ENCODE results near the gene CCDC39.

Gene CCDC39
- long read RNA-seq, donor 1, partial matches to known transcripts: 341 of 347 reads
- long read RNA-seq, donor 1, other reads (novel, unspliced or antisense): 6 of 347 reads
- long read RNA-seq, donor 2: 0 reads
- long read RNA-seq, donor 3: 0 reads
- long read RNA-seq, donor 4: 0 reads
- long read RNA-seq, donor 5, partial matches to known transcripts: 23 of 23 reads
- long read RNA-seq, donor 5, other reads (novel, unspliced or antisense): 0 of 23 reads
- long read RNA-seq, donor 6: 0 reads
- long read RNA-seq, donor 7, partial matches to known transcripts: 9 of 9 reads
- long read RNA-seq, donor 7, other reads (novel, unspliced or antisense): 0 of 9 reads
- long read RNA-seq, donor 8, partial matches to known transcripts: 123 of 139 reads
- long read RNA-seq, donor 8, other reads (novel, unspliced or antisense): 16 of 139 reads

- DNase-seq: peak; percentile 85
Observed at GRCh38 chr3:180679178-180680096, at the start of gene CCDC39. CCDC39 (minus strand) TSS chr3:180679489; CDS start chr3:180679380, 109 bp downstream.

DNA sequence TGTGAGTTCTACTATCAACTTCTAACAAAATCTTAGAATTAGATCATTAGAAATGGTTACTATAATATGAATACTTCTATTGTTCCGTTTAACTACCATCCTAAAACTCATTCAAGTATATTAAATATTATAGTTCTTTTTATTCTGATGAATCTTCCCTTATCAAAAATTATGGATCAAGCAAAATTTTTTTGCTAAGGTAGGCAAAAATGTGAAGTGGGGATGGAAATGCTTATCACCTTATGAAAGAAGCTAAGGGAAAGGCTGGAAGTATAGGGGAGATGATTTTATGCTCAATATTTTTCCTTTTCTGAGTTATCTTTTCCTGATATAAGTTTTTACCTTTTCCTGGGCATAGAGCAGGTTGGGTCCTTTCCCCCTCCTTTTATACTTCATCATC lies 40.7 kb upstream of the CCDC39 start:
- no peak for DNase-seq

- no peak for DNase-seq
Observed at GRCh38 chr3:180707896-180708295, 28.6 kb upstream of the CCDC39 start.

GRCh38 chr3:180705619-180706018 lies 26.3 kb upstream of the CCDC39 start:
- DNase-seq: no peak

- DNase-seq: no peak
Observed at GRCh38 chr3:180704532-180704931, 25.2 kb upstream of the CCDC39 start.

- no peak for DNase-seq
Observed at GRCh38 chr3:180700941-180701340, 21.7 kb upstream of the CCDC39 start.

- DNase-seq: no peak
Observed at GRCh38 chr3:180698760-180699270, 19.5 kb upstream of the CCDC39 start.

DNA sequence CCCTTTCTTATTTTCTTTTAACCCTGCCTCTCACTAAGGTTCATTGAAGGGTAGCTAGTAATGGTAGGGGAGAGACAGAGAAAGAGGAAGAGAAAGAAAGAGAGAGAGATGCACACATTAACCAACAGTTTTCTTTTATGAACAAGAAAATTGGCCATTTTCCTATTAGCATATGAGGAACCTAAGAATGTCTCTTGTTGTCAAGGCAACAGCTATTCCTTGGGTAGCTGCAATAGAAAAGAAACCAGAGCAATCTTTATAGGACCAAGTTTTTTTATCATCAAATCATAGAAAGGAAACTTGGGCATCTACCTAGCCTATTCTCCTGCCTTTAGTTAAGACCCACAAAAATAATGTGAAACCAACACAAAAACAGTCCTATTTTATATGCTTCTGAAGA lies 15.0 kb upstream of the CCDC39 start:
- no peak for DNase-seq

GRCh38 chr3:180693656-180694055 lies 14.4 kb upstream of the CCDC39 start:
- no peak for DNase-seq

GRCh38 chr3:180690061-180690460 lies 10.8 kb upstream of the CCDC39 start:
- DNase-seq: no peak

DNA sequence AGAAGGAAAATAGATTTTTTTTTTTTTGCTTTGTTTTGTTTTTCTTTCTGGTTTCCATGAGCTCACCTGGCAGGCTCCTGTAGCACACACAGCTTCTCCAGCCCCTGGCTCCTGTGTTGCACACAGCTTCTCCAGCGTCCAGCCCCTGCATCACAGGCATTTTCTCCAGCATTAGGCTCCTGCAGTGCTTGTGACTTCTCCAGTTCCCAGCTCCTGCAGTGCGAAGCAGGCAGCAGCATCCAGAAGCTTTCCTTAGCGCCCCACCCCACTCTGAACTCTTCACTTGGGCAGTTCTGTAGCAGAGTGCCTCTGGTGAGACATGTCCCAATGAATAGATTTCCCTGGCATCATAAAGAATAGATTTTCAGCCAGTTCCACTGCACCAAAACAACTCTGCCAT lies 5.5 kb upstream of the CCDC39 start:
- no peak for DNase-seq

- no peak for DNase-seq
Observed at GRCh38 chr3:180683816-180684215, 4.5 kb upstream of the CCDC39 start.

- DNase-seq: no peak
Observed at GRCh38 chr3:180680097-180680430, 775 bp upstream of the CCDC39 start.

GRCh38 chr3:180678231-180678630 lies 1.1 kb downstream of the CCDC39 start:
- peak; percentile 14 for DNase-seq

- no peak for DNase-seq
Observed at GRCh38 chr3:180661444-180661843, 17.8 kb downstream of the CCDC39 start.

- no peak for DNase-seq
Observed at GRCh38 chr3:180657094-180657493, 22.2 kb downstream of the CCDC39 start.

DNA sequence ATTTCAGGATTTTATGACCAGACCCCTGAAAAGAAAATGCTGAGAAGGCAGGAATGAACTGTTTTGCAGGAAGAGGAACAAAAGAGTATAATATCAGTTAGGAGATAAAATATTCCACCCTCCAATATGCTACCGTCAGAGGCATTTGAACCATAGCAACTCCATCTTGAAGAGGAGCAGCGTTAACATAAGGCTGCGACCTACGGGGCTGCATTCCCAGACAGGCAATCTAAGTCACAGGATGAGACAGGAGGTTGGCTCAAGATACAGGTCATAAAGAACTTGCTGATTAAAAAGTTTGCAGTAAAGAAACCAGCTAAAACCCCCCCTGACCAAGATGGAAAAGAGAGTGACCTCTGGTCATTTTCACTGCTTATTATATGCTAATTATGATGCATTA lies 22.9 kb downstream of the CCDC39 start:
- DNase-seq: no peak

- DNase-seq: no peak
Observed at GRCh38 chr3:180646187-180646790, 33.0 kb downstream of the CCDC39 start.

GRCh38 chr3:180640987-180641386 lies 38.3 kb downstream of the CCDC39 start:
- no peak for DNase-seq

GRCh38 chr3:180633722-180634121 lies 45.6 kb downstream of the CCDC39 start:
- DNase-seq: no peak

DNA sequence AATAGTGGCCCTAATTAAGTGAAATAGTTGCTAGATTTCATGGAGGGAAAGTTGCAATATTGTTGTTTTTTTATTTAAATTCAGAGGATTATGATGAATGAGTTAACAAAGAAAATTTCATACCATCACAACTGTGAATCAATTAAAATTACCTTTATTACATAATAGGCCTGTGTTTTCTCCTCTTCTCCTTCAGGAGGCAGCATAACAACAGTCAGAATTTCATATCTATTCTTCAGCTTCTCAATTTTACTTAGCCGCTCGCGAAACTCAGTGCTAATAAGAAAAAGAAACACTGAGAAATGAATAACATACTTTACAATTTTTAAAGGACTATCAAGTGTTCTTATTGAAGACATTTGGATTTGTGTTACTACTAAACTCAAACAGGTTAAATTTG lies 48.0 kb downstream of the CCDC39 start:
- DNase-seq: no peak

DNA sequence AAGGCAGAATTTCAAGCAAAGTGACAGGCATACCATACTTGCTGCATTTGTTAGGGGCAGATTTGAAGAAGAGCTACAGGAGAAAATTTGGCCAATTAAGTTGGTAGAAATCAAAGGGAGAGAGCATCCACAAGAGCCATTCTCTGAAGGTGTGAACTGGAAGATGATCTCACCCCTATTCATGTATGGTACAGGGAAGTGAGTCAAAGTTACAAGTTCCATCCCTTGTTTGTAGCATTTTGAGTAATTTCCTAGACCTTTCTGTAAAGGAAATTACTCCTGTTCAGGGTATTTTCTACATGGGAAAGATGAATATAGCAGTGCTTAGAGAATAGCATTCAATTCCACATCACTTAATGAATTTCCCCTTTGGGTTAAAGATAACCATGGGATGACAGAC lies 48.9 kb downstream of the CCDC39 start:
- no peak for DNase-seq

- DNase-seq: no peak
Observed at GRCh38 chr3:180626844-180627243, 52.4 kb downstream of the CCDC39 start.
